ENCODE measurements around the gene ATP6V1F.
A peak's percentile ranks its signal among the peaks of the same experiment; 100 is the strongest.

The ATP6V1F gene

GRCh38 chr7:128841921-128842673, 20.6 kb upstream of the ATP6V1F start:
- no peak for DNase-seq (ENCODE audit: low spot score)
- ATAC-seq (ENCODE audit: low read depth) = no peak
- H3K27ac ChIP-seq (ENCODE audit: poor library complexity, severe bottlenecking) = no peak overlapping the region

GRCh38 chr7:128842674-128843641, 19.7 kb upstream of the ATP6V1F start:
- no peak overlapping the region for H3K4me3 ChIP-seq (ENCODE audit: severe bottlenecking)
- DNase-seq (ENCODE audit: low spot score) (peak; percentile 55), ATAC-seq (ENCODE audit: low read depth) (no peak)
- no peaks in the 10 kb centered on the region for H3K27me3 ChIP-seq (ENCODE audit: insufficient read depth, poor library complexity, severe bottlenecking)
- TF ChIP-seq CTCF (IDR thresholded peaks at IDR 0.05; ENCODE audit: poor library complexity, severe bottlenecking) = no peak
- H3K9me3 ChIP-seq (ENCODE audit: severe bottlenecking) = no peaks in the 10 kb centered on the region
- H3K27ac ChIP-seq (ENCODE audit: poor library complexity, severe bottlenecking) = no peak overlapping the region
- no peaks in the 10 kb centered on the region for H3K4me1 ChIP-seq (ENCODE audit: insufficient read depth, poor library complexity, severe bottlenecking)
- H3K36me3 ChIP-seq (ENCODE audit: low read depth) = no peaks in the 10 kb centered on the region

More at GRCh38 chr7:128841921-128842673, 20.6 kb upstream of the ATP6V1F start:
- Histone ChIP-seq H3K27me3 (ENCODE audit: insufficient read depth, poor library complexity, severe bottlenecking) (no peaks in the 10 kb centered on the region), H3K9me3 (ENCODE audit: severe bottlenecking) (no peaks in the 10 kb centered on the region), H3K4me1 (ENCODE audit: insufficient read depth, poor library complexity, severe bottlenecking) (no peaks in the 10 kb centered on the region), H3K36me3 (ENCODE audit: low read depth) (no peaks in the 10 kb centered on the region), H3K4me3 (ENCODE audit: severe bottlenecking) (no peak overlapping the region)
- peak; percentile 74 for TF ChIP-seq CTCF (IDR thresholded peaks at IDR 0.05; ENCODE audit: poor library complexity, severe bottlenecking)

GRCh38 chr7:128843938-128844621, 18.6 kb upstream of the ATP6V1F start:
- no peaks in the 10 kb centered on the region for H3K27me3 ChIP-seq (ENCODE audit: insufficient read depth, poor library complexity, severe bottlenecking)
- no peaks in the 10 kb centered on the region for H3K36me3 ChIP-seq (ENCODE audit: low read depth)
- ATAC-seq (ENCODE audit: low read depth) = no peak
- no peak for DNase-seq (ENCODE audit: low spot score)
- H3K9me3 ChIP-seq (ENCODE audit: severe bottlenecking) = no peaks in the 10 kb centered on the region
- no peak overlapping the region for H3K27ac ChIP-seq (ENCODE audit: poor library complexity, severe bottlenecking)
- H3K4me1 ChIP-seq (ENCODE audit: insufficient read depth, poor library complexity, severe bottlenecking) = no peaks in the 10 kb centered on the region
- H3K4me3 ChIP-seq (ENCODE audit: severe bottlenecking) = no peak overlapping the region
- TF ChIP-seq CTCF (IDR thresholded peaks at IDR 0.05; ENCODE audit: poor library complexity, severe bottlenecking) = no peak

DNA sequence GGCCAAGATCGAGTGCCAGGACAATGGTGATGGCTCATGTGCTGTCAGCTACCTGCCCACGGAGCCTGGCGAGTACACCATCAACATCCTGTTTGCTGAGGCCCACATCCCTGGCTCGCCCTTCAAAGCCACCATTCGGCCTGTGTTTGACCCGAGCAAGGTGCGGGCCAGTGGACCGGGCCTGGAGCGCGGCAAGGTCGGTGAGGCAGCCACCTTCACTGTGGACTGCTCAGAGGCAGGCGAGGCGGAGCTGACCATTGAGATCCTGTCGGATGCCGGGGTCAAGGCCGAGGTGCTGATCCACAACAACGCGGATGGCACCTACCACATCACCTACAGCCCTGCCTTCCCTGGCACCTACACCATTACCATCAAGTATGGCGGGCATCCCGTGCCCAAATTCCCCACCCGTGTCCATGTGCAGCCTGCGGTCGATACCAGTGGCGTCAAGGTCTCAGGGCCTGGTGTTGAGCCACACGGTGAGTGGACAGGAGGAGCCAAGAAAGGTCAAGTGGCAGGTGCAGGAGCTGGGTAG, 17.8 kb upstream of the ATP6V1F start:
- ATAC-seq (ENCODE audit: low read depth) (no peak), DNase-seq (ENCODE audit: low spot score) (peak; percentile 58)
- Histone ChIP-seq H3K4me3 (ENCODE audit: severe bottlenecking) (no peak overlapping the region), H3K27me3 (ENCODE audit: insufficient read depth, poor library complexity, severe bottlenecking) (no peaks in the 10 kb centered on the region), H3K36me3 (ENCODE audit: low read depth) (no peaks in the 10 kb centered on the region), H3K9me3 (ENCODE audit: severe bottlenecking) (no peaks in the 10 kb centered on the region), H3K4me1 (ENCODE audit: insufficient read depth, poor library complexity, severe bottlenecking) (no peaks in the 10 kb centered on the region), H3K27ac (ENCODE audit: poor library complexity, severe bottlenecking) (no peak overlapping the region)
- TF ChIP-seq CTCF (IDR thresholded peaks at IDR 0.05; ENCODE audit: poor library complexity, severe bottlenecking) = no peak
